GM10847 (cell line): ENCODE measurements around the gene DOK4.
A peak's percentile ranks its signal among the peaks of the same experiment; 100 is the strongest.

Source experiments
- POLR2A ChIP-seq: IDR thresholded peaks from 2 replicates; pipeline ENCODE4 v1.6.1; 2011; ENCODE audit not compliant: insufficient read length; ENCODE audit errors: extremely low read depth

Gene DOK4

DNA sequence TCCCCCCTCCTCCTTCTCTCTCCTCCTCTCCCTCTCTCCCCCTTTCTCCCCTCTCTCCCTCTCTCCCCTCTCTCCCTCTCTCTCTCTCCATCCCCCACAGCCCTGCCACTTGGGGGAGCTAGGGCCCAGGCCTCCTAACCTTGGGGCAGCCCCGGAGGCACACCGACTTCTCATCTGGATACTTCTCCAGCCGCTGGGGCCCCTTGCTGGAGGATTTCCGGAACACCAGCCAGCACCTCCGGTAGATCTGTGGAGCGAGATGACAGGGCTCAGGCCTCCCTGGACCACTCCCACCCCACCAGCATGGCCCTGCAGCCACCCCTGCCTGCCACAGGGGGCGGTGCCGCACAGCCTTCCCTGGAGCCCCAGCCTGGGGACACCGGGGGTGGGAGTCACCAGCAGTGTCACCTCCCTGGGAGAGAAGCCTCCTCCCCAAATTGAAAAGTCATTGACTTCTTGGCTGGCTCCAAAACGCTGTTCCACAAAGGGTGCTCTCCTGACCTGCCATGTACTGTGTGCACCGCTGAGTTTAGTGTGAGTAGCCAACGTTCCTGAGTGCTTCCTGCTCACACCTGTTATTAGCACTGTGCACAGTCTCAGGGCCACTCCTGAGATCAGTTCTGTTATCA lies 10.5 kb downstream of the DOK4 start:
- no peak for TF ChIP-seq POLR2A

DNA sequence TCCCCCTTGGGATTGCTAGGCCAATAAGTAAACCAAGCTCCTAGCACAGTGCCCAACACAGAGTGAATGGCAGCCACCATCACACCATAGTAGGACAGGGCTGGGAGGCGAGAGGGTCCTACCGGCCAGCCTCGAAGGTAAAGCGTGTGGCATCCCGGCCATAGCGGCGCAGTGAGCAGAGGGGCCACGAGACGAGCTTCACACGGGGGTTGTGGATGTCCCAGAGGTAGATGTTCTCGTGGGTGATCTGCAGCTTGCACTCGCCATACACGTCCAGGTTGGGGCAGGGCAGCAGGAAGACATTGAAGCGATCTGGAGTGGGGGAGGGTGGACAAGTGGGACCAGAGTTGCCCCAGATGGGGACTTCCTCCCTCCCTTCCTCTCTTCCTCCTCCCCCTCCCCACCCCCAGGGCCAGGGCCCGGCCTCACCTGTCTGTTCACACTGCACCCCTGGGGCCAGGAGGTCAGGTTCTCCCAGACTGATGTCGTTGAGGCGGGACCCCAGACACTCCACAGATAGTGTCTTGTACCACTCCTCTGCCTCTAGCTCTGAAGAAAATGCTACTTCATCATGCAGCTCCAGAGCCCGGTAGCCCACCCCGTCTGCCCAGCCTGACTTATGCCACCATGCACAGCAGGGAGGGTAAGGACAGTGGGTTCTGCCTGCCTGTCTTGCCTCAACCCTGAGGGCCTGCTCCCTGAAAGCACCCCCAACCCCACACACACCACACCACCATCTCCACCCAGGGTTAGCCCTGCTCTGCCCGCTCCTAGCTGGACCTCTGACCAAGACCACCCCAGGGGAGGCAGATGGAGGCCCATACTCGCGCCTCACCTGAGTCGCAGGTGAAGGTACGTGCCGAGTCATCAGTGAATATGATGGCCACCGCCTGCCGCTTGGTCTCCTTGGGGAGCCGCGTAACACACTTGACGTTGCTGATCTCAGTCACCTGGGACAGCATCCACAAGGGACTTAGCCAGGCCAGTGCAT lies 11.3 kb downstream of the DOK4 start:
- TF ChIP-seq POLR2A: no peak

DNA sequence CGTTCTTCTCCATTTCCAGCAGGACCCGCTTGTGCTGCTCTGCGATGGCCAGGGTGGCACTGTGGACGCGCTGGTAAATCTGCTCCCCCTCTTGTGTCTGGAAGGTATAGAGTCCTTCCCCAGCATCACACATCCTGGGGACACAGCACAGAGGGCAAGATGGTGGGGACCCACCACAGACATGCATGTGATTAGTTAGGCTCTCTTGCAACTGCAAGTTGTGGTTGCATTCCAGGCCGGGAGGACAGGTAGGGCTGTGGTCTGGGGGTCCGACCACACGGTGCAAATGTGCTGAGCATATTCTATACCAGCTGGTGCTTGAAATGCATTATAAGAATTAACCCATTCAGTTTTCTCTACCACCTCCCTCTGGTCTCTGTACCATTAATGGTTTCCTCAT lies 12.4 kb downstream of the DOK4 start:
- TF ChIP-seq POLR2A: no peak

DNA sequence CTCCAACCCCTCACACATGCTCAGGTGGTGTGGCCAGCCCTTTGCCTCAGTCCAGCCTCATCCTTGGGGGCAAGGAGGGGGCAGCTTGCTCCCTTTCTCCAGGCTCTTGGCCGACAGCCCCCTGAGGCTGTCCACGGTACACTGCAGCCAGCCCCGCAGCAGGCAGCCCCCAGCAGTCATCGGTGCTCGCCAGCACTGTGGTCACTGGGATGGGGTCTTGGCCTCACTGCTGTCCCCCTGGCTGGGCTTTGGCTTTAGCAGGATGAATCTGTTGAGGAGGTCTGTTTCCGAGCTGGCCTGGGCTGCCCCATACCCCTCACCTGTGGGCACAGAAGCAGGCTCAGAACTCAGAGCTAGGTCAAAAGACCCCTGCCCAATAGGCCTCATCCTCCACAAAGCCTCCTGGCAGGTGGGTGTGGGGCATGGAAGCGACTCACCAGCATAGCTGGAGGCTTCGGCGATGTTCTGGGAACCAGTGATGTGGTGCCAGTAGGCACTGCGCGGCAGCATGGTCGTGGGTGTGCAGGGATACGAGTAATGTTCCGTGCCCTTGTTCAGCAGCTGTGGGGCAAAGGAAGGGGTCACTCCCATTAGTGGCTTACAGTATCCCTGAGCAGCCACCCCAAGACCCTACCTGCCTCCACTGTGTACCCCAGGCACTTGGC lies 13.0 kb downstream of the DOK4 start:
- no peak for TF ChIP-seq POLR2A

DNA sequence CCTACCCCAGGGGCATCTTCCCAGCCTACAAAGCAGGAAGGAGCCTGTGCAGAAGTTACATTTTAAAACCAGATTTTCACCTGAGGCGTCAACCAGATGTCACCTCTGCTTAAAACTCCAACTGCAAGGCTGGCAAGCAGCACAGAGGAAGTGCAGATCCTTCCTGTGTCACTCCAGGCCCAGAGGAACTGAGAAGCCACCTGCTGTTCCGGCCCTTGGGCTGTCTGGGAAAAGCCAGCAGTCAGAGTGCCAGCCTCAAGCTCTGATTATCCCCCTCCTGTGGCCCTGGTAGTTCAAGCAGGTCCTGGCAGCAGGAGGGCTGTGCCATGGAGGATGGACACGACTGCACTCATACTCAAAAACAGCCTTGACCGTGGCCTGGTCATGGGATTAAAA lies 13.6 kb downstream of the DOK4 start:
- TF ChIP-seq POLR2A: no peak

DNA sequence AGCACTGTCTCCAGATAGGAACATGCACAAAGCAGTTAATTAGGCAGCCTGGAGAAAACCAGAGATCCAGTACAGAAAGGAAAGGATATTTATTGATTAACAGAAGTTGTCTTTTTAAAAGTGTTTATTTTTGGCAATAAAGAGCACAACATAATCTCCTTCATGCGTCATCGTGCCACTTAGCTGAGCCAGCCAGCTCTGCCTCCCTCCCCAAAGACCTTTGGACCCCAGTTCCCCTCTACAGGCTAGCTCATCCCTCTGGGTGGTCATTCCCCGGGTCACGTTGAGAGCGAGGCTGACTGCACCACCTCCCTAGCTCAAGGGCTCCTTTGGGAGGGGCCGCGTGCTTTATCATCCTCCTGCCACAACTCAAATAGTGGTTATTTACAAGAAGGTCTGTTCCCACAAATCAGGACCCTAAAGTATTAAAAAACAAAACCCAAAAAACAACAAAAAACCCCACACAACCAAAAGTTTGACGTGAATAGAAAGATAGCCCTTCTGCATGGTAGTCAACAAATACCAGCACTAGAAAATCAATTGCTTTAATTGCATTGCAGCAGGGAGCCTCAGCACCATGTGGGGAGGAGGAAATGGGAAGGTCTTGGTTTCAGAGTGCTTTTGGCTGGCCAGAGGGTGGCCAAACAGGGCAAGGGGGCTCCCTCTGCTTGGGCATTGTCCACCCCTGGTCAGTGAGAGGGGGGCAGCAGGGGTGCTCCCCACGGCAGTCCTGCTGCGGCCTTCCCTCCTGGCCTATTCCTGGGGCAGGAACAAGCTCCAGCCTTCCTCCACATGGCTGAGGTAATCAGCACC lies 14.2 kb downstream of the DOK4 start:
- TF ChIP-seq POLR2A: no peak

DNA sequence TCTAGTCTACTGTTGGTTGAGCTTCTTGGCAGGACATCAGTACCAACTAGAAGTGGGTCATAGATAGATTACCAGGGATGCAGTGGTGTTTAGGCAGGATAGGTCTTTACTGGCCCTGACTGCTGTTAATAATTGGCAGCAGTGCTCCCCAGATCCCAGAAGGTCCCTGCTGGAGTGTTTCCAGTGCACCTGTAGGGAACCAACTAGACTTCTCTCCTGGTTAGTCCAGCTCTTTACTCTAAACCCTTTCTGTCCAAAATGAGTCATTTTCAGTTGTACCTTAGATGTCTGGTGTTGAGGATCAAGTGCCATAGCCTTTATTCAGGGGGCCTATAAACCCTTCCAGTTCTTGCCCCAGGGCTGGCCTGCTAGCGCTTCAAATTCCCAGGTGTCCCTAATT lies 15.1 kb downstream of the DOK4 start:
- no peak for TF ChIP-seq POLR2A

DNA sequence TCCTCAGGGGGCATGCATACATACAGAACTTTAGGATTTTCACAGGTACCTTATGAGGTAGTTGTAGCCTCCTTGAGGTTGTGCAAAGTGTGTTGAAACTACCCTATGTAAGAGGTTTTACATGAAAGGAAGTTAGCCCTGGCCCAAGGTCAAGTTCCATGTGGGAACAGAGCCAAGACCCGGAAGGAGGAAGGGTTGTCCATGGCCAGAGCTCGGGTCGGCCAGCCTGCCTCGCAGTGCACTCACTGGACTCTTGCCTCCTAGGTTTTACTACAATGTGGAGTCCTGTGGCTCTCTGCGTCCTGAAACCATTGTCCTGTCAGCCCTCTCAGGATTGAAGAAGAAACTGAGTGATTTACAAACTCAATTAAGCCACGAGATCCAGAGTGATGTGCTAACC lies 15.6 kb downstream of the DOK4 start:
- no peak for TF ChIP-seq POLR2A

DNA sequence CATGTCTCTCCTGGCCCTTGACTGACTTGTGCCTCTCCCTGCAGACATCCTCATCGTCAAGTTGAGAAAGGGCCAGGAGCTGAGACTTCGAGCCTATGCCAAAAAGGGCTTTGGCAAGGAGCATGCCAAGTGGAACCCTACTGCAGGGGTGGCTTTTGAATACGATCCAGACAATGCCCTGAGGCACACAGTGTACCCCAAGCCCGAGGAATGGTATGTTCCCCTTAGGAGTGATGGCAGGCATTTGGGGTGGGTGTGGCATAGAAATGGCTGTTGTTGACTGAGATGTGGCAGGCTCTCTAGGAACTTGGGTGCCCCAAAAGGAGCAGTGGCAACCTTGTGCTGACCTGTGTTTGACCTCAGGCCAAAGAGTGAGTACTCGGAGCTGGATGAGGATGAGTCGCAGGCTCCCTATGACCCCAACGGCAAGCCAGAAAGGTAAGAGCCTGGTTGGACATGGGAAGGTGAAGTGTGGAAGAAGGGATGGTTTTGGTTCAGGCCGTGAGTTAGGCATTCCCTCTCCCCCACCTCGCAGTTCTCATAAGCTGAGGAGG lies 16.3 kb downstream of the DOK4 start:
- TF ChIP-seq POLR2A: no peak

DNA sequence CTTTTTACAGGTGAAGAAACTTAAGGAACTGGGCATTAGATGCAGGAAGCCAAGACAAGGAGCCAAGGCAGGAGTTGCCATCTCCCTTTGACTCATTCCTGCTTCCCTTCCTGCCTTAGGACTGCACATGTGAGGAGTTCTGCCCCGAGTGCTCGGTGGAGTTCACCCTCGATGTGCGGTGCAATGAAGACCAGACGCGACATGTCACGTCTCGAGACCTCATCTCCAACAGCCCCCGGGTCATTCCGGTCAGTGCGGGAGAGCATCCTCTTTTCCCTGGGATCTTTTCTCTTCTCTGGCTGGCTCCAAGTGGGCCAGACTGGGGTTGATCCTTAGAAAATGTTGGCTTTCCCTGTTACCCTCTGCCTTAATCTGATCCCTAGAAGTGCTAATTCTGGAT lies 17.2 kb downstream of the DOK4 start:
- TF ChIP-seq POLR2A: no peak

DNA sequence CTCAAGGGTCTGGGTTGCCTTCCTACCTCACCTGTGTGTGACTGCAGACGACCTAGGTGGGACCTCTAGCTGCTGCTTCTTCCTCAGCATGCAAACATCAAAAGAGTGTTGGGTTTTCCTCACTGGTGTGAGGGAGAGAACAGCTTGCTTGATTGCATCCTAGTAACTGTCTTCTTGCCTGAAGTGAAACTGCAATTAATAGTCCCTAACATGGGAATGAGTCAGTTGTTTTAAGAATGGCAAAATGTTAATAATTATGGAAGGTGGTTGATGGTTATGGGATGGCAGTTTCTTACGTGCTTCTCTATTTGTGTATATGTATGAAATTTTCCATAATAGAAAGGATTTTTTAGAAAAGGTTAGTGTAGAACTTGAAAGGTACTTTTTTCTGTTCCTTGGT lies 17.9 kb downstream of the DOK4 start:
- no peak for TF ChIP-seq POLR2A

DNA sequence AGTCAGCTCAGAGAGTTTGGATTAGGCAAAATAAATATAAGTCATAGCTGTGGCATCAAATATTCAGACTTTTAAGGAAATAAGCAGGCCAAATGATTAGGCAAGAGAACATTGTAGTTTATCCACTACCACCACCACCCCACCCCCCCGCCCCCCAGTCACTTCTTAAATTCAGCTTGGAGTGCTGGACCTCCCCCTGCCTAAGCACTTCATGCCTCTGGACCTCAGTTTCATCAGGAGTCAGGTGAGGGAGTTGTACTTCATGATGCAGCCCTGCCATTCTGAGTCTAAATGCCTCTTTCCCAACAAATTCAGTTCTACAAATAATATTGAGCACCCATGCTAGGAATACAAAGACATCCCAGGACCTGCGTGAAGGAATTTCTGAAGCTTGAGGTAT lies 21.8 kb downstream of the DOK4 start:
- no peak for TF ChIP-seq POLR2A

DNA sequence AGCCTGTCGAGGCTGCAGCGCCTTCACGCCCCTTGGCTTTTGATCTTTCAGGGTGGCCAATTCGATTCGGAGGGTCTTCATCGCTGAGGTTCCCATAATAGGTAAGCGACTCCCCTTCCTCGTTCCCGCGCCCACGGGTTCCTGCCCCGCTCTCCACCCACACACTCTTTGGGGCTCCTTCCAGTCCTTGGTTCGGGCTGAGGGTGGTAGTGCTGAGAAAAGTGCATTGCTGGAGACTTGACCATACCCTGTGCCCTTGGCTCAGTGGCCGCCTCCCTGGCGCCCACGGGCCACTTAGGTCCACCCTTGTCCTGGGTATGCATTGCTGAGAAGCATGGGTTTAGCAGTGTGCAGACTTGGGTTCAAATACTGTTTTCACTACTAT lies 23.3 kb downstream of the DOK4 start:
- TF ChIP-seq POLR2A: no peak

DNA sequence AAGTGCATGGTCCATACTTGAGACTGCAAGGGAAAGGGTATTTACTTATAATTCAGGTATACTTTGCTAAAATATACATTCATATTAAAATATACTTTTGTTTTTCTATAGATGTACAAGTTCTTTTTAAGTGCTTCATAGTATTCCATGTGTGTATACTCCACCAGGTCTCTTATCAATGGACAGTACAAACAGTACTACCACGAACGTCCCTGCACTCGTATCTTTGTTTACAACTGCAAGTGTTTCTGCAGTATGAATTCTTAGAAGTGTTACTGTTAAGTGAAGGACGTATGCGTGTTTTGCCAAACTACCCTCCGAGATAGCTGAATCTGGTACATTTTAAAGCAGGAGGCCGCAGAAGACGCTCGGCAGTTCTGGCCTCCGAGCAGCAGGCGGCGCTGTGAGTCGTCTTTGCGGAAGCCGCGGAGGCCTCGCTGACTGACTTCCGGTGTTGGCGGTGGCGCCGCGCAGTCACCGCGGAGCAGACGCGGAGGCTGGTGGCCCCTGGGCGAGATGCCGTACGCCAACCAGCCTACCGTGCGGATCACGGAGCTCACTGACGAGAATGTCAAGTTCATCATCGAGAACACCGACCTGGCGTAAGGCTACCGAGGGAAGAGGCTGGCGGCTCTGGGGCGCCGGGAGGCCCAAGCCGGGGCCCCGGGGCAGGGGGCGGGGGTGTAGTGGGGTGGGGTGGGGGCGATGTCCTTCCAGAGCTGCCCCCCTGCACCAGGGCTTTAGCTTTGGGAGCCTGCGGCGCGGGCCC lies 23.9 kb downstream of the DOK4 start, which contains the start of gene POLR2C:
POLR2C (plus strand) TSS at position 471 of the 769 bp plus-strand sequence; CDS start at position 517, 46 bp downstream.
- peak; percentile 98 for TF ChIP-seq POLR2A

DNA sequence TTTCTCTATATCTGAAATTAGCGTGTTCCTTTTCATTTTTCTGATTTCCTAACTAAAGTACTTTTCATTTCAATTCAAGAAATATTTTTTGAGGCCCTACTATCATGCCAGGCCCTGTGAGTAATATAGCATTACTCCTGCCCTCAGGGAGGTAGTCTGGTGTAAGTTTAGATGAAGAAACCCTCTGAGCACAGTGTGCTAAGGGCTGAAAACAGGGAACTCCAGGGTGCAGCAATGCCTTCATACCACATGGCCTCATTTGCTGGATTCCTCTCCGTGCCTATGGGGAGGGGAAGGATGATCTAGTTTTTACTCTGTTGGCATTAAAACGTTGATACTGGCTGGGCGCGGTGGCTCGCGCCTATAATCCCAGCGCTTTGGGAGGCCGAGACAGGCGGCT lies 34.3 kb downstream of the DOK4 start:
- TF ChIP-seq POLR2A: no peak
